Keratinocyte (primary cell): ENCODE data around the gene RBM24. TPM values are rescaled to one million over a fixed set of nuclear protein-coding genes. Genes with fewer than 3 reads are reported as not detected.

Source experiments
- DNase-seq: peaks from one replicate; pipeline ENCODE4 v3.0.0-alpha.2; 2011; ENCODE audit warnings: low read depth, missing footprints, low spot score
- FAIRE-seq: peaks from 2 replicates; lab custom pipeline; 2011; peaks lifted over from hg19 to GRCh38; lab: Jason Lieb, UNC
- H2AFZ ChIP-seq: 2 replicates; pipeline ENCODE4 v1.6.0; 2012; ENCODE audit warnings: low read length, control low read depth, inconsistent platforms; ENCODE audit not compliant: control insufficient read depth
- H3K27ac ChIP-seq: 2 replicates; pipeline ENCODE4 v1.5.1; 2011; ENCODE audit warnings: low read length; ENCODE audit not compliant: control insufficient read depth, insufficient read depth
- H3K27me3 ChIP-seq: 3 replicates; pipeline ENCODE4 v1.6.0; 2011; ENCODE audit warnings: low read length; ENCODE audit not compliant: control insufficient read depth, insufficient read depth; ENCODE audit errors: extremely low read depth
- H3K36me3 ChIP-seq, 2 experiments: 2 replicates in 1 of 2; 3 replicates in 1 of 2; pipeline ENCODE4 v1.5.1; 2011; ENCODE audit warnings: low read length in 2 of 2, mild to moderate bottlenecking in 1 of 2; ENCODE audit not compliant: control insufficient read depth in 2 of 2, insufficient read depth in 2 of 2; ENCODE audit errors: extremely low read depth in 1 of 2
- H3K4me1 ChIP-seq: 3 replicates; pipeline ENCODE4 v1.5.1; 2011; ENCODE audit warnings: low read length; ENCODE audit not compliant: control insufficient read depth, insufficient read depth; ENCODE audit errors: extremely low read depth
- H3K4me2 ChIP-seq: 3 replicates; pipeline ENCODE4 v1.6.0; 2011; ENCODE audit warnings: low read depth, low read length; ENCODE audit not compliant: control insufficient read depth, insufficient read depth; ENCODE audit errors: extremely low read depth
- H3K4me3 ChIP-seq, 3 experiments: fragments of 200-600 bp in 1 of 3; sonication (generic) in 1 of 3; 2 replicates in 2 of 3; 3 replicates in 1 of 3; pipeline ENCODE4 v1.5.1; 2011 to 2016; ENCODE audit warnings: low read length in 3 of 3, mild to moderate bottlenecking in 3 of 3, control low read depth in 2 of 3, inconsistent platforms in 1 of 3, low read depth in 1 of 3, mixed read lengths in 1 of 3, mixed run types in 1 of 3, moderate library complexity in 1 of 3; ENCODE audit not compliant: control insufficient read depth in 2 of 3, insufficient read depth in 2 of 3; ENCODE audit errors: extremely low read depth in 1 of 3
- H3K79me2 ChIP-seq: 2 replicates; pipeline ENCODE4 v1.6.0; 2012; ENCODE audit warnings: low read length; ENCODE audit not compliant: control insufficient read depth, insufficient read depth
- H3K9ac ChIP-seq: 3 replicates; pipeline ENCODE4 v1.6.0; 2011; ENCODE audit warnings: low read length; ENCODE audit not compliant: control insufficient read depth, insufficient read depth; ENCODE audit errors: extremely low read depth
- H3K9me1 ChIP-seq: 3 replicates; pipeline ENCODE4 v1.6.0; 2011; ENCODE audit warnings: low read length; ENCODE audit not compliant: control insufficient read depth, insufficient read depth; ENCODE audit errors: extremely low read depth
- H3K9me3 ChIP-seq: 2 replicates; pipeline ENCODE4 v1.5.1; 2012; ENCODE audit warnings: low read depth, low read length; ENCODE audit not compliant: control insufficient read depth
- H4K20me1 ChIP-seq: 3 replicates; pipeline ENCODE4 v1.6.0; 2011; ENCODE audit warnings: low read length; ENCODE audit not compliant: control insufficient read depth, insufficient read depth; ENCODE audit errors: extremely low read depth
- EZH2 ChIP-seq: IDR thresholded peaks from one replicate; pipeline ENCODE4 v1.6.1; 2012; ENCODE audit warnings: inconsistent platforms, mild to moderate bottlenecking, low read length, moderate library complexity
- dilution Hi-C: fragments of 300-500 bp; cut with MboI; formaldehyde crosslinking; loops from one replicate; pipeline ENCODE4 v1.7.0; 2020; ENCODE audit warnings: low sequenced_read_pairs; ENCODE audit not compliant: extremely low pct_ligation_motif_present
- polyA plus RNA-seq, 5 experiments: library from polyadenylated mRNA; depleted of rRNA in 3 of 5; stranded (reverse) in 3 of 5; stranded (forward) in 1 of 5; unstranded in 1 of 5; fragments of >200 nt; gene quantifications; 1 replicate in 1 of 5; 2 replicates in 3 of 5; 3 replicates in 1 of 5; pipeline versions ENCODE4 v1.2.1 to v1.2.3, GENCODE V29; 2011 to 2012; ENCODE audit warnings: missing spikeins in 2 of 5, low read depth in 1 of 5, low replicate concordance in 1 of 5
- TF ChIP-seq, protein P1 (sequence below), 3 experiments: IDR thresholded peaks in 1 of 3; conservative IDR thresholded peaks in 1 of 3; optimal IDR thresholded peaks in 1 of 3; 2 replicates in 2 of 3; 3 replicates in 1 of 3; pipeline versions ENCODE3 to v1.5.1; 2011; ENCODE audit warnings: low read length in 3 of 3, mild to moderate bottlenecking in 3 of 3, moderate library complexity in 2 of 3, control low read depth in 1 of 3, inconsistent platforms in 1 of 3; ENCODE audit not compliant: insufficient read depth in 2 of 3; ENCODE audit errors: extremely low read depth in 1 of 3

Gene RBM24
- polyA plus RNA-seq, 1 donor (not counting 4 experiments of a cell fraction or from before 2014, with no cell fraction given), result 1.3 TPM

DNA sequence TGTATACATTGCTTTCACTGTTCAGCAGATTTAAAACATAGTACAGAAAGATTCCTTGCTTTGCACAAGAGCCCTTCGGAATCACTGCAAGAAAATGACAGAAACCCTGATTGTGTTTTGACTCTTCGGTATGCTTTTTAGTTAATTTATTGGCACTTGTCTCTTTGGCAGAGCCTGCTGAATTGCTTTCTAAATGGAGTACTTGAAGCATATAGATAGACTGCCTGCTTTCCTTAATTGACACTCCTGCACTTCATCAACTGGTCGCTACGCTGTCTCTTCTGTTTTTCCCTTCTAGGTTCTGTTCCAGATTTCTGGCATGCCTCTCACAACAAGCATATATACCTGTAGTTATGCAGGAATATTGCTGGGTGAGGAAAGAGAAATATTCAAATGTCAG is 22.4 kb upstream of the RBM24 start:
- Histone ChIP-seq H3K9me3 (no peaks in the 10 kb centered on the region), H3K4me1 (no peaks in the 10 kb centered on the region), H3K9me1 (no peaks in the 10 kb centered on the region), H3K36me3 (no peaks in the 10 kb centered on the region), H3K4me2 (no peak overlapping the region), H3K4me3 (no peak overlapping the region), H4K20me1 (no peaks in the 10 kb centered on the region), H3K27ac (no peak overlapping the region), H3K79me2 (no peaks in the 10 kb centered on the region), H3K27me3 (no peaks in the 10 kb centered on the region), H2AFZ (no peak overlapping the region), H3K9ac (no peak overlapping the region)
- TF ChIP-seq EZH2, result no peak
- TF ChIP-seq, protein P1, sequence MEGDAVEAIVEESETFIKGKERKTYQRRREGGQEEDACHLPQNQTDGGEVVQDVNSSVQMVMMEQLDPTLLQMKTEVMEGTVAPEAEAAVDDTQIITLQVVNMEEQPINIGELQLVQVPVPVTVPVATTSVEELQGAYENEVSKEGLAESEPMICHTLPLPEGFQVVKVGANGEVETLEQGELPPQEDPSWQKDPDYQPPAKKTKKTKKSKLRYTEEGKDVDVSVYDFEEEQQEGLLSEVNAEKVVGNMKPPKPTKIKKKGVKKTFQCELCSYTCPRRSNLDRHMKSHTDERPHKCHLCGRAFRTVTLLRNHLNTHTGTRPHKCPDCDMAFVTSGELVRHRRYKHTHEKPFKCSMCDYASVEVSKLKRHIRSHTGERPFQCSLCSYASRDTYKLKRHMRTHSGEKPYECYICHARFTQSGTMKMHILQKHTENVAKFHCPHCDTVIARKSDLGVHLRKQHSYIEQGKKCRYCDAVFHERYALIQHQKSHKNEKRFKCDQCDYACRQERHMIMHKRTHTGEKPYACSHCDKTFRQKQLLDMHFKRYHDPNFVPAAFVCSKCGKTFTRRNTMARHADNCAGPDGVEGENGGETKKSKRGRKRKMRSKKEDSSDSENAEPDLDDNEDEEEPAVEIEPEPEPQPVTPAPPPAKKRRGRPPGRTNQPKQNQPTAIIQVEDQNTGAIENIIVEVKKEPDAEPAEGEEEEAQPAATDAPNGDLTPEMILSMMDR (optimal IDR thresholded peaks at IDR 0.05 in 1 of 3, IDR thresholded peaks at IDR 0.05 in 1 of 3, conservative IDR thresholded peaks at IDR 0.05 in 1 of 3; ENCODE audit: extremely low read depth in 1 of 3, insufficient read depth in 2 of 3, low read length in 3 of 3), result no peak
- DNase-seq (no peak), FAIRE-seq (no peak)
- dilution Hi-C loops, result no loop called here

DNA sequence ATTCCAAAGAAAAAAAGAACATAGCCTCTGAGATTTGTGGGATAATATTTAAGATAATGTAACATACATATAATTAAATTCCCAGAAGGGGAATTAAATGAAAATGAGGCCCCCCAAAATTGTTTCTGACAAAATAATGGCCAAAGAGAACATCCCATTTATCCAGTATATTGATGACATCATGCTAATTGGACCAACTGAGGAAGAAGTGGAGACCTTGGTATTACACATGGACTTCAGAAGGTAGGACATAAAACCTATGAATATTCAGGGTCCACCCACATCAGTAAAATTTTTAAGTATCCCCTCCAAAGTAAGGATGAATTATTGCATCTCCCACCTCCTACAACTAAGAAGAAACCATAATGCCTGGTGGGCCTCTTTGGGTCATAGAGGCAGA is 15.6 kb upstream of the RBM24 start:
- no peak overlapping the region for H3K9ac ChIP-seq
- H2AFZ ChIP-seq, result no peak overlapping the region
- H3K4me1 ChIP-seq, result no peaks in the 10 kb centered on the region
- no peaks in the 10 kb centered on the region for H3K36me3 ChIP-seq
- H3K9me1 ChIP-seq, result no peaks in the 10 kb centered on the region
- no peaks in the 10 kb centered on the region for H3K9me3 ChIP-seq
- H3K4me3 ChIP-seq, result no peak overlapping the region
- dilution Hi-C loops, result no loop called here
- no peaks in the 10 kb centered on the region for H4K20me1 ChIP-seq
- no peaks in the 10 kb centered on the region for H3K79me2 ChIP-seq
- DNase-seq (no peak), FAIRE-seq (no peak)
- no peak overlapping the region for H3K4me2 ChIP-seq
- no peak overlapping the region for H3K27ac ChIP-seq
- no peaks in the 10 kb centered on the region for H3K27me3 ChIP-seq
- TF ChIP-seq, protein P1 (optimal IDR thresholded peaks at IDR 0.05 in 1 of 3, IDR thresholded peaks at IDR 0.05 in 1 of 3, conservative IDR thresholded peaks at IDR 0.05 in 1 of 3; ENCODE audit: extremely low read depth in 1 of 3, insufficient read depth in 2 of 3, low read length in 3 of 3), result no peak
- TF ChIP-seq EZH2, result no peak
